HG03521 (cell line): ENCODE results near the gene NCAPG2.

Experiments used
- ATAC-seq: cut with Tn5 transposase; IDR thresholded peaks from one replicate; pipeline ENCODE4 v1.9.1; 2021; ENCODE audit warnings: mild to moderate bottlenecking, moderate library complexity; ENCODE audit not compliant: unreplicated experiment

NCAPG2 gene, protein sequence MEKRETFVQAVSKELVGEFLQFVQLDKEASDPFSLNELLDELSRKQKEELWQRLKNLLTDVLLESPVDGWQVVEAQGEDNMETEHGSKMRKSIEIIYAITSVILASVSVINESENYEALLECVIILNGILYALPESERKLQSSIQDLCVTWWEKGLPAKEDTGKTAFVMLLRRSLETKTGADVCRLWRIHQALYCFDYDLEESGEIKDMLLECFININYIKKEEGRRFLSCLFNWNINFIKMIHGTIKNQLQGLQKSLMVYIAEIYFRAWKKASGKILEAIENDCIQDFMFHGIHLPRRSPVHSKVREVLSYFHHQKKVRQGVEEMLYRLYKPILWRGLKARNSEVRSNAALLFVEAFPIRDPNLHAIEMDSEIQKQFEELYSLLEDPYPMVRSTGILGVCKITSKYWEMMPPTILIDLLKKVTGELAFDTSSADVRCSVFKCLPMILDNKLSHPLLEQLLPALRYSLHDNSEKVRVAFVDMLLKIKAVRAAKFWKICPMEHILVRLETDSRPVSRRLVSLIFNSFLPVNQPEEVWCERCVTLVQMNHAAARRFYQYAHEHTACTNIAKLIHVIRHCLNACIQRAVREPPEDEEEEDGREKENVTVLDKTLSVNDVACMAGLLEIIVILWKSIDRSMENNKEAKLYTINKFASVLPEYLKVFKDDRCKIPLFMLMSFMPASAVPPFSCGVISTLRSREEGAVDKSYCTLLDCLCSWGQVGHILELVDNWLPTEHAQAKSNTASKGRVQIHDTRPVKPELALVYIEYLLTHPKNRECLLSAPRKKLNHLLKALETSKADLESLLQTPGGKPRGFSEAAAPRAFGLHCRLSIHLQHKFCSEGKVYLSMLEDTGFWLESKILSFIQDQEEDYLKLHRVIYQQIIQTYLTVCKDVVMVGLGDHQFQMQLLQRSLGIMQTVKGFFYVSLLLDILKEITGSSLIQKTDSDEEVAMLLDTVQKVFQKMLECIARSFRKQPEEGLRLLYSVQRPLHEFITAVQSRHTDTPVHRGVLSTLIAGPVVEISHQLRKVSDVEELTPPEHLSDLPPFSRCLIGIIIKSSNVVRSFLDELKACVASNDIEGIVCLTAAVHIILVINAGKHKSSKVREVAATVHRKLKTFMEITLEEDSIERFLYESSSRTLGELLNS

DNA sequence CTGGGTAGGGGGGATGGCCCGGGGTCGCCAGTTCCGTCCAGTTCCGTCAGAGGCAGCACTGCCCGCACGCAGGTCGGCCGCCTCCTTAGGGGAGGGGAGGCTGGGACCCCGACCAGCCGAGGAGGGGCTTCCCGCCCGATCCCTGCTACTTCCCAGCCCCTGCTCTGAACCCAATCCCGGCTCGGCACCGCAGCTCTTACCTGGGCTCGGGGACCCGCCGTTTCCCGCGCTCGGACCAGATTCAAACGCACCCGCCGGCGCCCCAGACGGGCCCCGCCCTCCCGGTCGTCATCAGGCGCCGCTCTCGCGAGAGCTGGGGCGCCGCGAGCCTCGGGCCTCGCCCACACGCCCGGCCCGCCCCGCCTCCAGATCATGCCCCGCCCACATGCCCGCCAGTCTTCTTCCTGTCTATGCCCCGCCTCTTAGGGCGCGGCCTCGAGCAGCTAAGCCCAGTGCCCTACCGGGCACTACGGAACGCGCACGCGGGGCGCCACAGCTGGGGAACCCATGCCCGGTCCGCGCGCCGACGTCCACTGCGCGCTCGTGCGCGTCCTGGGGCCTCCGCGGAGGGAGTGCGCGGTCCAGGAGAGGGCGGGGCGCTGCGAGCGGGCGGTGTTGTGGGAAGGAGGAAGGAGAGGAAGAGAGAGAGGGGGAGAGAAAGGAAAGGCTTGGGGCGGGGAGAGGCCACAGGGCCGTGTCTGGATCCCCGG lies at the start of gene NCAPG2:
TSS of gene NCAPG2 (minus strand) at position 281 of the 710 bp plus-strand sequence. CDS start 2,905 bp downstream, outside the sequence.
- peak; percentile 98 for ATAC-seq

DNA sequence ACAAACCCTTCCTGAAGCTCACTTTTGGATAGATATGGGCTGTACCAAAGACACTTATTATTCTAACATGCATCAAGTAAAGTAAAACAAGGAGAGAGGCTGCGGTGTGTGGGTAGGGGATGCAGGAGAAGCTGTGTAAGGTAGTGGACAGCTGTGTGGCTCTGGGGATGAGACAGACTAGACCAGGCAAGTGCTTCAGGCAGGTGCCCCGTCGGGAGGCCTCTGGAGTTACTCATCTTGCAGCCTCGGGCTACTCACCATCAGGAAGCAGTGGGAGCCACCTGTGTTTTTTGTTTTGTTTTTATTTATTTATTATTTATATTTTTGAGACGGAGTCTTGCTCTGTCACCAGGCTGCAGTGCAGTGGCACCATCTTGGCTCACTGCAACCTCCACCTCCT lies 49.3 kb upstream of the NCAPG2 start:
- no peak for ATAC-seq

DNA sequence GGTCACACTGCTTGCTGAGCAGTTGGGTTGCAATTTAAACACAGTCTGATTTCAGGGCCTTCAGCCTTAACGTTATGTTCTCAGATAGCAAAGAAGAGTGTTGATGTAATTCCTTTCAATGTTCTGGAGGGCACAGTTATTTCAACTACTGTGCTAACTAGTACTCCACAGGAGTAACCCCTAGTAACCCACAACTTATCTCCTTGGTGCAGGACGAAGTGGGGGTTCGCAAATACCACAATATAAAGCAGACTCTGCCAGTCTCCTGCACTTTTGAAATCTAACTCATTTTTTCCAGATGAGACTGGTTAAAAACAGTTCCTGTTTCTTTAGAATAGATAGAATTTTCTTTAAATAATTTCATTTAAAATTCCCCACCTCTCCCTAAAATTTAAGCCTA lies 47.1 kb upstream of the NCAPG2 start:
- no peak for ATAC-seq

DNA sequence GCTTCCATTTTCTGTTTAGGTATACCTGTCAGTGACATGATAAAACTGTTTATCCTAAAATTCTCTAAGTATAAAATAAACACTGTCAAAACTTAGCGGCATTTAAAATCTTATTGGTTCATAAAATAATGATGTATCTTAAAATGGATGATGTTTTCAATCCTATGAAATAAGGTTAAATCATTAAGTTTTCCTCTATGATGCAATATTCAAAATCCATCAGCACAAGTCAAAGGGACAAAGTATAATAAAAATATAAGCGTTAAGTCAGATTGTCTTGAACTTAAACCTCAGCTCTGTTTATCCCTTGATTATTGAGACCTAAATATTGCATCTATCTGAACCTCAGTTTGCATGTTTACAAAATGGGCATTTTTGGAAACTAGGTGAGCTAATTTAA lies 46.6 kb upstream of the NCAPG2 start:
- ATAC-seq = no peak

DNA sequence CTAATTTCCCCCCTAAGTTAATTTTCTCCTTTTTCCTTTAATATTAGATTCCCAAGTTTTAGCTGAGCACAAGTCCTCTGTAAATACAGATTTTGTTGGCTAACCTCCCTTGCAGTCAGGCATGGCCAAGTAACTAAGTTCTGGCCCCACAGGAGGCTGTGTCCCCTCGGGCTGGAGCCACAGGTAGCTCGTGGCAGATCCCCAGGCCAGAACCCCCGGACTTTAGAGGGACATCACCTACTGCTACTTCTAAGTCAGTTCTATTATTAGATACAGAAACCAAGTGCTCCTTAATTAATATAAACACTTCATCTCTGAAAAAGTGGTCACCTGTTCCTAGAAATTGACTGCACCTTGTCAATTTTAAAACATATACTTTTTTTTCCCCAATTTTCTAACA lies 46.1 kb upstream of the NCAPG2 start:
- ATAC-seq = no peak

DNA sequence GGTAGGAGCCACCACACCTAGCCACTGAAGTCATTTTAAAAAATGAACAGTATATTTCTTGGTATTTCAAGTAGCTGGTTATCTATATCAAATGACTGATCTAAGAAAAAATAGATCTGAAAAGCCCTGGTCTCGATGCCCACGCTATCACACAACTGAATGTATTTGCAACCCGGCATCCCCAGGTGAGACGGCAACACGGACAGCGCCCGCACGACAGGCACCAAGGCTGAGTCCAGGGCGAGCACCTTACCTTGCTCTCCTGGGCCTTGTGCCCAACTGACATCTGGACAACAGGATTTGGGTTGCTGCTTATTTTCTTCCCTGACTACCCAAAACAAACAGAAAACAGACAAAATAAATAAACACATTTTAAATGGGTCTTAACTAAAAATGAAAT lies 44.8 kb upstream of the NCAPG2 start:
- ATAC-seq = no peak

DNA sequence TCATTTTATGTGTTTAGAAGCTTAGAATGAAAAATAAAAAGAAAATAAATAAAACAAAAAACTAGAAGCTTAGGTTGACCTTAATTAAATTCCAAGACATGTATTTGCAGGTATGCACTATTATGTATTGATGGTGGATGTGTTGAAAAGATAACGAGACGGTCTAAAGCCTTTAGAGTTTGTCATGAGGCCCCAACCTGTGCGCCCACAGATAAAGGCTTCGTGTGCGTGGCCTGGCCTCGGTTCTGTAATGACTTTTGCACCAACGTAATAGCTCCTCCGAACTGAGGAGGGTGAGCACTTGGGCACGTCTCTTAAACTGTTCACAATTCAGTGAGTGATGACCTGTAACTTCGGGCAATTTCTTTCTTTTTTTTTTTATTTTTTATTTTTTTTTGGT lies 43.7 kb upstream of the NCAPG2 start:
- ATAC-seq = no peak

DNA sequence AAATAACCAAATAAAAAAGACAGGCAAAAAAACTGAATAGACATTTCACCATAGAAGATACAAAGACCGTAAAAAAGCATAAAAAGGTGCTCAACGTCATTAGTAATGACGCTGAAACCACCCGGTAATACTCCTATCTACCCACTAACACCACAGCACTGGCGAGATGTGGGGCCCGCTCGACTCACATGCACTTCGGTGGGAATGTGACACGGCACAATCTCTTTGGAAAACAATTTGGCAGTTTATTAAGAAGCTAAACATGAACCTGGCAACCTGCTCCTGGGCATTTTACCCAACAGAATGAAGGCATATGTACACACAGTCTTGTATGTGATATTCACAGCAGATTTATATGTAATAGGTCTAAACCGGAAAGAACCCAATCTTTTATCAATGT lies 42.8 kb upstream of the NCAPG2 start:
- ATAC-seq = no peak

DNA sequence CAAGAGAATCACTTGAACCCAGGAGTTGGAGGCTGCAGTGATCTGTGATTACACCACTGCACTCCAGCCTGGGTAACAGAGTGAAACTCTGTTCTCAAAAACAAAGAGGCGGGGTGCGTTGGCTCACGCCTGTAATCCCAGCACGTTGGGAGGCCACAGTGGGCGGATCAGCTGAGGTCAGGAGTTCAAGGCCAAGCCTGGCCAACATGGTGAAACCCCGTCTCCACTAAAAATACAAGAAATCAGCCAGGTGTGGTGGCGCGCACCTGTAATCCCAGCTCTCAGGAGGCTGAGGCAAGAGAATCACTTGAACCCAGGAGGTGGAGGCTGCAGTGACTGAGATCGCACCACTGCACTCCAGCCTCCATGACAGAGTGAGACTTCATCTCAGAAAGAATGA lies 42.4 kb upstream of the NCAPG2 start:
- no peak for ATAC-seq

DNA sequence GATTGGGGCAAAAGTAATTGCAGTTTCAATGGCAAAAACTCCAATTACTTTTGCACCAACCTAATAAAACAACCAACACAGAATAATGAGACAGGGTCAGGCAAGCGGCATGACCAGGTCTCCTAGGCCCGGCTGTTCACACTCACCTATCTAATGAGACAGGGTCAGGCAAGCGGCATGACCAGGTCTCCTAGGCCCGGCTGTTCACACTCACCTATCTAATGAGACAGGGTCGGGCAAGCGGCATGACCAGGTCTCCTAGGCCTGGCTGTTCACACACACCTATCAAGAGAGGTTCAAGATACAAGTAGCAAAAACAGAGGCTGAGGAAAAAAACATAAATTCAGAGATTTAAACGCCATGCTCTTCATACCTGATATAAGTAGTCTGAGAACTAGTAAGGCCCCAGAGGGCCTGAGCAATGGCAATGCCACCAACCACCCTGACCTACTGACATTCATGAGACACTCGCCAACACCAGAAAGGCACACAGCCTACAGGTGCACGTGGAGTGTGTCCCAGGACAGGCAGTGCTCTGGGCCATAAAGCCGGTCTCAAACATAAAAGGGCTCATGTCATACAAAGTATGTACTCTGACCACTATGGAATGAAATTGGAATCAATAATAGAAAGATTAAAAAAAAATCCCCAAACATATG lies 40.6 kb upstream of the NCAPG2 start:
- no peak for ATAC-seq

DNA sequence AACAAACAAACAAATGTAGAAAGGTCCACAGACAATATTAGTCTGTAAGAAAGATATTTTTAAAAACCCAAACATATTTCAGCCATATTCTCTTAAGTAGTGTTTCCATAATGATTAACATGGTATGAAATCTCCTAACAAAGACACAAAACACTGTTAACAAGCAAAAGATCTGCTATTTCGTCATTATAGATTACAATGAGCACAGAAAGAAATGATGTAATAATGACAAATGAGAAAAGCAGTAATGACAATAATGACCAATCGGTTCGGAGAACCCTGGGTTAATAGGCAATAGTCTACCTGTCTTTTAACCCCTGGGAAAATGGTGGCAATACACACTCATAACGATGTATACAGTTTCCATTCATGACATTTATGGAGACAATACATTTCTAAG lies 39.5 kb upstream of the NCAPG2 start:
- no peak for ATAC-seq

DNA sequence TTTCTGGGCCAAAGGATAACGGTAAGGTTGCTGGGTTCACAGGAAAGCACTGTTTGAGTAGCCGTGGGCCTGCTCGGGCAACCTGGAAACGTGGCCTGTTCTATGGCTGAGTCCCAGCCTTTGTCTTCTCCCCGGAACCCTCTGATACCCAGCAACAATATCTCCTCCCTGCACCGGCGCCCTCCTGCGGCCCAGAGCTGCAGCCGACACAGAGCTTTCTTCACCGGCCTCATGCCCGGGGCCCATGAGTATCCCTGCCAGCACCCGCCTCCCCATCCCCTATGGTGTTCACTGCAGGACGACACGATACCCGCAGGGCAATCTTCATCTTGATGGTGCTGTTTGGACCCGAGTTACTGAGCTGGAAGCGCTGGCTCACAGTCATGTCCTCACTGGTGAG lies 38.6 kb upstream of the NCAPG2 start:
- ATAC-seq = no peak

DNA sequence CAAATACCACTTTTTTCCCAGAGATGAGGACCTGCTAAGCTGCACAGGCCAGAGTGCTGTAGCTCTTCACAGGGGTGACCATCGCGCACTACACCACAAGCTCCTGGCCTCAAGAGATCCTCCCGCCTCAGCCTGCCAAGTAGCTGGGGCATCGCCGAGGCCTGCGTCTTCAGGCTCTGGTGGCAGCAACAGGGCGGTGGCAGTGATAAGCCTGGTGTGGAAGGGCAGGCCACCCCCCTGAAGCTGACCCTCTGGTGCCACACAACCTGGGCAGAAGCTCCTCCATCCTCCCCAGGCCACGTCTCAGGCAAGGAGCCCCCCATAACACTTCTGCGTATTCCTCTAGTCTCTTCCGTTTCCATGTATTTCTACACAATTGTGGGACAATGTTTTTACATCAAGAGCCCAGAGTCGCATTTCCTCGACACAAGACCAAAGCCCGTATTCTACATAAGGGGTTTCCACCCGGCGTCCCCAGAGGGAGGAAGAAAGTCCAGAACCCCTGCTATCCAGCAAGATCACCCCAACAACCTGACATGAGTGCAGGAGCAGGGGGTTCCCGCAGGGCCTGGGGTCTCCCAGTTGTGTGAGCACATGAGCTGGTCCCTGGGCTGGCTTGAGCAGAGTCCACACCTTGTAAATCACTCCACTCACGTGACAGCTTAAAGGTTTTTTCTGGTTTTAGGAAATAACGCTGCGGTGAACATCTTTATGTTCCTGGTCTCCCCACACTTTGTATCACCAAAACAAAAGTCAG lies 37.6 kb upstream of the NCAPG2 start:
- no peak for ATAC-seq

DNA sequence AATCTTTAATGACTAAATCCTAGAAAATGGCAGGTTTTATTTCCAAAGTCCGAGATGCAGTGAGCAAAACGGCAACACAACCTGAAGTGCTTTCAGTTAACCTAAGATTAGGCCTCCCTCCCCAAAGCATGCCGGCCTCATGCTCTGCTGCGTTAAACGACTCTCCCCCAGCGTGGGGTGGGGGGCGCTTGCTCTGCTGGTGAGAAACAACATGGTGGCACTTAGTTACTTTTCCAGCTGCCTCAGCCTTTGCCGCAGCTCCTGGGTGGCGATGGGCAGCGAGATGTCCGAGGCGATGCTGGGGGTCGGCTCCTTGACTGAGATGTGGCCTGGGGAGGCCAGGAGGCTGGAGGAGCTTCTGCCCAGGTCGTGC lies 36.7 kb upstream of the NCAPG2 start:
- no peak for ATAC-seq

DNA sequence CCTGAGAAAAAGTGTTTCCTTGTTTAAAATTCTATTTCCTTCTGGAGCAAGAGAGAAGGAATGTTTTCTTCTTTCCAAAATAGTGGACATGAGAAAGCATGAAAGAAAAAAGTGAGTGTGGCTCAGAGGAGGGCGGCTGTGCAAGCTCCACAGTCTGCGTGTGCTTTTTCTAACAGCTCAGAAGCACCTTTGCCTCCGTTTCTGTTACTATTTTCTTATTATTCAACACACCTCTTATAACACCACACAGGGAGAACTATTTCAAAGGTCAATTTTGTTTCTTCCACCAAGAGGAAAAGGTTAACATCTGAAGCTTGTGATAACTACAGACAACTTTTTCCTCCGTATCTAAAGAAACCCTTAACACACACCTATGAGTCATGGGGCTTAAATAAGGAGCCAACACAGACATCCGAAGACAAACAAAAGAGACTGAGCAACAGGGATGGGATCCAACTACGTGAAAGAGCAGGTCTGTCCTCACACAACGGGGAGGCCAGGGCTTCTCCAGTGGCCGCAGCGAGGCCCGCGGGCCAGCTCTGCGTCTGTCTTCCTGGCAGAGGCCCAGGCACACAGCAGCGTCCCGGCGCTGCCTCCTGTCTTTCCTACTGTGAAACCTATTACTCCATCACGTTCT lies 36.2 kb upstream of the NCAPG2 start:
- no peak for ATAC-seq

DNA sequence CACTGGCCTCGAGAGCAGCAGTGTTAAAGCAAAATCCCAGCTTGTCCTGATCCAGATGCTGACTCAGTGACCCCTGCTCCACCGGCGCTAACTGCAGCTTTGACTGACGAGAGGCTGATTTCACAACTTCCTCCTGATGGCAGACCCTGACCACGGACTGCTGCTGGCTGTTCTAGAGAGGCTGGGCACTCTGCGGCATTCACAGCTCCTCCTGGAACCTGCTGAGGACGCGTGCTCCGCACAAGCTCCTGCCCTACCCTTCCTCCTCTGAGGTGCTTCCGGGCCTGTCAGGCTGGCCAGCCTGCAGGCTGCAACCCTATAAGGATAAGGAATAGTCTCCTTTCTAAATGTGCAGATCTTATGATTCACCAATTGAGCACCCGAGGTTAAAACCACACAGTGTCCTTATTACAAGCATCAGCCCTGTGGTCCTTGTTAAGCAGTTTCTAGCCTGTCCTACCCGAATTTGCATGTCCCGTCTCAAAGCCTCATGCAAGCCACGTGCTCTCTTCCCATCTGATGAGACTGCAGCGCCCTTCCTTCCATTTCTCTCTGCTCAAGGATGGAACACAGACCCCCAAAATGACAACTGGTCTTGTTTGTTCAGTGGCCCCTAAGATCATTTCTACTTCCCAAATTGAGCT lies 35.5 kb upstream of the NCAPG2 start:
- no peak for ATAC-seq

DNA sequence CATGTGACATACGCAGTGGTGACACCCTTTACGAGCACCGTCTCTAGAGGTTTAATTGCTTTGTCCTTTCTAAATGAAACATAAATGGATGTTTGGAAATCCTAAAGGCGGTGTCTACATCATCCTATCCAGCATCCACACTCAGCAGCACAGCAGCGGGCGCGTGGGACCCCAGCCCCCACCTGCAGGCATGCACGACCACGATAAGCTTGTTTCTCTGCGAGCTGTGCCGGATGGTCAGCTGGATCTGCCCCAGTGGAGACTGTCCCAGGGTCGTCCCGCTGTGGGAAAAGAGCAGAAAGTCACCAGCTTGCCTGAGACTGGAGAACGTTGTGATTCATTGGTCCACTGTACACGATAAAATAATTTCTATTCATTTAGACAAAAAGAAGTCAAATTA lies 34.2 kb upstream of the NCAPG2 start:
- ATAC-seq = no peak

DNA sequence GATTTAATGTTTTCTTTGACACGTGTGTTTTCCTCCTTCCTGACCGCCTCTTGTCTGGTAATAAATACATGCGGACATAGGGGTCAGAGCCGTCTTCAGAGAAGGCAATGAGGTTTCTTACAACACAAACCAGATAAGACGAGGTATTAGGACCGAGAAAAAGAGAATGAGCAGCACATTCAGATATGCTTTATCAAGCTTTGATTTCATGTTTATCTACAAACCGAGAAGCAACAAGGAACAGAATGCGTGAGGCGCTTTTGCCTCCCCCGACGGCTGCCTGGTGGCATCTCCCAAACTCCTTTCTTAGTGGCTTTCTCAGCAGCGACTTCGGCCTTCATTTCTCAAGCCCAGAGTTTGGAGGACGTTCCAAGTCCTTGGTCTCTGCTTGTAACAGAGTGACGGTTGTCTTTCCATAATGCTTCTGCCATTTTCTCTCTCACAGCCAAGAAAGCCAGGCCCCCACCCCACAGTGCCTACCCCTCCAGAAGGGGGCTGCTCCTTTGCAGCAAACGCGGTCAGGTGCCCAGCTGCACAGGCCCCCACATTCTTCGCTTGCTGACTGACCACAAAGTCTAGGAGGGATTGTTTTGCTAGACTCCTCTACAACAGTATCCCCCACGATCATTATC lies 32.6 kb upstream of the NCAPG2 start:
- ATAC-seq = no peak
